NCI-H2227 (cell line): ENCODE measurements around the gene CCDC9B.

Source experiments
- DNase-seq: peaks from one replicate; lab custom pipeline; 2025; ENCODE audit not compliant: unreplicated experiment; lab: John Stamatoyannopoulos, UW

CCDC9B gene

DNA sequence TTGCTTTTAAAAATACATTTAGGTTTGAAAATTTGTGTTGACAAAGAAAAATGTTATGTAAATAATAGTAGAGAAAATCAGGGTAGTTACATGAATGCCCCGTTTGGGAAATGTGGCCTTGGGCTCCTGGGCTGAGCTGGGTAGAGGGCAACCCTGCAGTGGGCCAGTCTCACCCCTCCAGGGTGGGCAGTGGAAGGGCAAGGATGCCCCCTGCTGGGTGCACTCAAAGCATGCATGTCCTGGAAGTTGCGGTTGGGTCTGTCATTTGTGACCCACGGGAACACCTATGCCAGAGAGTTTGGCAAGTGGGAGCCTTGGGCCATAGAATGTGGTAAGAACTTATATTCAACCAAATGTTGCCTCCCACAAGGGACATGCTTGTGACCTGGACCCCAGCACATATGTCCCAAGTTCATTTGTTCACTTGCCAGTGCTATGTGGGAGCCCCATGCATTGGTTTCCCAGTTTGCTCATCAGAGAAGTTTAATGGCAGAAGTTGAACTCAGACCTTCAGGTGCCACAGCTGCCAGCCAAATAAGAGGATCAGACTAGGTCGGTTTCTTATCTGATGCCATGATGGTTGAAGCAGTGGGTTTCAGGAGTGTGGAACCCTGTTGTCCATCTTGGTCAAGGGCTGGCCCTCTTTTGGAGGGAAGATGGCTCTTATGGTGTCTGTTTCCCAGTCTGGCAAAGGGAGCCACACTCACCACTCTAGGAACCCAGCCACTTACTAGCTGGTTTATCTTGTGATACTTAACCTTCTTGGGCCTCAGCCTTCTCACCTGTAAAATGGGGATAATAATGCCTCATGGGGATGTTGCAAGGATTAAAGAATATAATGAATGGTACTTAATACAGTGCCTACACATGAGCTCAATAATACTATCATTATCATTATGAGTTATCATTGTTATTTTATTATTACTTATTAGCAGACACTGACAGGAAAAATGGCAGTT is 30.5 kb downstream of the CCDC9B start:
- peak; percentile 37 for DNase-seq

DNA sequence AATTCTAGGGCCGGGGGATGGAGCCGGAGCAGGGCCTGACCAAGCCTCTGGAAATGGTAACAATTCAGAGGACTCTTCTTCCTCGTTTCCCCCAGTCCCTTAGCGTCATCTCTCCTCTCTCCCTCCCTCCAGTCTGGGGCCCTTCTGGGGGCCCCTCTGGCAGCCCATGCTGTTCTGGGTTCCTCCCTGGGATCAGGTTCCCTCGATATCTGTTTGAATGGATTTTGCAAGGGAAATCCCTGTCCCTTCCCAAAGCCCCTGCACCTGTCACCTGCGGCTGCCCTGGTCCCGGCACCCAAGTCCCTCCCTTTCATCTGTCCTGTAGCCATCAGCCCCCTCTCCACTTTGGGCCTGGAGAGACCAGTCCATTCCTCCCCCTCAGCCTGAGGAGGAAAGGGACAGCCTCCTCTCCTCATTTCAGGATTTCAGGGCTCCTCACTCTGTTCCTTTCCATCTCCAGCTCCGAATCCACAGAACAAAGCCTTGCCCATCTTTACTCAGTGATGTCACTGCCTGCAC is 31.3 kb downstream of the CCDC9B start:
- no peak for DNase-seq

DNA sequence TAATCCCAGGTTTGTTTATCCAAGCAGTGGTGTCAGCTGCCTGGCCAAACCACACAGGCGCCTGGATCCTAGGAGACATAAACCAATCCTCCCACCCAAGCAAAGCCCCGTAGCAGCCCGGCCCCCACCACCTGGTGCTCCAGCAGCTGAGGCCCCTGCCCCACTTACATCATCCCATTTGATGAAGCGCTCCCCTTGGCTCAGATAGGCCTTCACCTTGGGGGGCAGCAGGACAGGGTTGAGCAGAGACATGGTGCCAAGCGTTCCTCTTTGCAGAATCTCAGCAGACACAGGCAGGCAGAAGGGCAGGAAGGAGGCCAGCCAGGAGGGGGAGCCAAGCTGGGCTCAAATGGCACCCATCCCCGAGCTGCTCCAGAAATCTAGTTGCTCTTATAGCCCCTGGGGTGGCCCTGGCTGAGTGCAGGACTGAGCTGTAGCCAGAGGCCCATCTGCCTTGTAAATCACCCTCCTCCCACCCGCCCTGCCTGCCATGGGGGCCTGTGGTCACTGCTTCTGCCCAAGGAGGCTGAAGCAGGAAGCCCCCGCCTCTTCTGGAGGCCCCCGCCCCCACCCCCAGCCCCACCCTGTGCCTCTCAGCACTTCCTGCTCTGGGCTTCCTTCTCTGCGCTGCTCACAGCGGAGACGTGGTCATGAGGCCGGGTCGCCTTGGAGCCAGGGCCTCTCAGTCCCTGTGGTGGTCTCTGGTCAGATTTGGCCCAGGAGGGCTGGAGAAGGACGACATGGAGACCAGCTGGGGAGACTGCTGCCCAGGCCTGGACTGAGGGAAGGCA is 33.1 kb downstream of the CCDC9B start, which contains the start of gene PLCB2:
PLCB2 (minus strand) TSS at position 515 of the 791 bp plus-strand sequence; CDS start at position 252, 263 bp downstream.
- DNase-seq: no peak

DNA sequence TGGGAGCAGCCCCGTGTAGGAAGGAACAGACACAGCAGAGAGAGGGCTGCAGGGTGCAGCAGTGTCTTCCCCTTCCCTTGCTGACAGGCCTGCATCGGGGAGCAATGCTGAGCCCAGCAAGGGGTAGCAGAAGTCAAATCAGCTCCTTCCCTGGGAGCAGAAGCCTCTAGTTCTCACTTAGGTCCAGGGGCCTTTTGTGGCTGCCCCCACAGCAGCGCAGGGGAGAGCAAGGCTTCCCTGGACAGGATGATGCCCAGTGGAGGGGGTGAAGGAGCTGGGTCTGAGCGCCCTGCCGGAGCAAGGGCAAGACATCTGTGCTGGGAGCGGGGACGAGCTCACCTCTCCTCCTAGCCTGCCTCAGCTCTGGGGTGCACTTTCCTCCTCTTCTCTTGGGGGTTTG is 33.8 kb downstream of the CCDC9B start:
- DNase-seq: no peak

DNA sequence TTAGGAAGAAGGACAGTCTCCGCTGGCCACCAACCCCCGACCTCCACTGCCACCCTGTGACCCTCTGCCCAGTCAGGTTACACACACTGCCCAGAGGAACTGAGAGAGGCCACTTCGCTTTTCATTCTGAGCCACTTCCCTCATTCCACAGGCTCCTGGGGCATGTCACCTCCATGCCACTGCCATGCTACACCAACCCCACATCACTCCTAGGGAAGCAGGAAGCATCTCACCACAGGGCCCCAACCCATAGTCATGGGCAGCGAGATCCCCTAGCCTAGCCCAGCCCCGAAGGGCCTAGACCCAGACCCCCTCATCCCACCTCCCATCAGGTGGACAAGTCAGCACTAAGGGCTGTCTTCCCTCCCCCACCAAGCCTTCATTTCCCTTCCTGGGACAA is 34.4 kb downstream of the CCDC9B start:
- DNase-seq: no peak

DNA sequence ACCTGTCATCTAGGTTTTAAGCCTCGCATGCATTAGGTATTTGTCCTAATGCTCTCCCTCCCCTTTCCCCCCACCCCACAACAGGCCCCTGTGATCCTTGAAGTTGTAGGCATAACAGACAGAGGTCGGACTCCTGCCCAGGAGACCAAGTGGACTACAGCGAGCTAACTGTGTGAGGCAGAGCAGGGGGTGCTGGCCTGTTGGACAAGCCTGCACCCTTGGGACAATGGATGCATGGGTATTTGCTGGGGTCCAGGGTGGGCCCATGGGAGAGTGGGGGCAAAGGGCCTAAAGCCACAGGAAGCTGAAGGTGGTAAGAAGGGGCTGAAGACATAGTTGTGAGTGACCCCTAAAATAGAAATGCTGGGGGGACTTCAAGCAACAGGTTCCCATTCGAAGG is 35.5 kb downstream of the CCDC9B start:
- DNase-seq: no peak

DNA sequence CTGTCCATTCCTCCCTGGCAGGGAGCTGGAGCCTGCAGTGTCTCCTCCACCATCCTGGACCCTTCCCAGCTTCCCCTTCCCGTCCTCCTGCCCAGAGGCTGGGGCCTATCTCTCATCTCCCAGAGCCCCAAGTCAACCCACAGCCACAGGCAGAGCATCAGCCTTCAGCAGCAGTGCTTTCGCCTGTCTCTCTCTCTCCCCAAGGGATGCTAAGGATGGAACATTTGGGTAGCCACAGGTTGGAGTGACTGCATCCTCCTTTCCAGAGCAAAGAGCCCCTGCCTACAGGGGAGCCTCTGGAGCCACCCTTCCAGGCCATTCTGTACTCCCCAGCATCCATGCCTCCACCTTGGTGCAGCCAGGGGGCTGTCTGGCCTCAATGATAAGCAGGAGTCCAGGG is 37.2 kb downstream of the CCDC9B start:
- no peak for DNase-seq

DNA sequence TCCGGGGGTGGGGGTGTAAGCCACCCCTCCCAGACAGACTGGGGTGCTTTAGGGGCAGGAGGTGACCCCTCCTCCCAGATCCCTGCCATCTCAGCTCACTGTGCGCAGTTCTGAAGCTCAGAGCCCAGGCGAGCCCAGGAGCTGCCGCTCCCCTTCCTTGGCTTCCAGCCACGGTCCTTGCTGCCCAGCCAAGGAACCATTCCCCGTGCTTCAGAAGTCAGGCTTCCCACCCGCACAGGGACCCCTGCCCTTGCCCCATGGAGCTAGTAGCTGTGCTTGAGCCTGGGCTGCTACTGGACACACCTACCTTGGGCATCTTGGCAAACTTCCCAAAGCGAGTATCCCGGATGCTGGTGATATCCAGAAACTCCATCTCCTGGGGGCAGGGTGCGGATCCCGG is 37.8 kb downstream of the CCDC9B start:
- no peak for DNase-seq

DNA sequence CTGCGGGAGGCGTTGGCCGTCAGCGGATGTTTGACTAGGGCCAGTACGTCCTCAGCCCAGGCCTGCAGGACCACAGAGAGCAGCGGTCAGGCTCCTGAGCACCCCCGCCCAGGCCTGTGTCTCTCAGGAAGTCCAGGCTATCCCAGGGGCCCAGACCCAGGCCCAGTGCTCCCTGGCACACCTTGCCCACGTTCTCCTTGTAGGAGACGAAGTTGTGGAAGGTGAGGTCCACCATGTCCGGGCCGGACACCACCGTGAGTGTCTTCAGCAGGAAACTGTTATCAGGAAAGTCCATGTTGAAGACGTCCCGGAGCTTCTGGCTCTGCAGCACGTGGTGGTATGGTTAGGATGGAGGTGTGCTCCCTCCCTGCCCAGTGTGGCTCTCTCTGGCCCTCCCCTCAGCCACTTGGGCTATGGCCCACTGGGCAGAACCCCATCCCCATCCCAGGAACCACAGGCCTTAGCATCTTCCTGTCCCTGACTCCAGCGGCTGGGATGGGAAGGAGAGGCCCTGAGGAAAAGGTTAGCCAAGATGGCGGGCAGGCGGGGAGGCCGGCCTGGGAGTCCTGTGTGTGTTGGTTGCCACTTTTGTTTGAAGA is 38.4 kb downstream of the CCDC9B start:
- DNase-seq: no peak

DNA sequence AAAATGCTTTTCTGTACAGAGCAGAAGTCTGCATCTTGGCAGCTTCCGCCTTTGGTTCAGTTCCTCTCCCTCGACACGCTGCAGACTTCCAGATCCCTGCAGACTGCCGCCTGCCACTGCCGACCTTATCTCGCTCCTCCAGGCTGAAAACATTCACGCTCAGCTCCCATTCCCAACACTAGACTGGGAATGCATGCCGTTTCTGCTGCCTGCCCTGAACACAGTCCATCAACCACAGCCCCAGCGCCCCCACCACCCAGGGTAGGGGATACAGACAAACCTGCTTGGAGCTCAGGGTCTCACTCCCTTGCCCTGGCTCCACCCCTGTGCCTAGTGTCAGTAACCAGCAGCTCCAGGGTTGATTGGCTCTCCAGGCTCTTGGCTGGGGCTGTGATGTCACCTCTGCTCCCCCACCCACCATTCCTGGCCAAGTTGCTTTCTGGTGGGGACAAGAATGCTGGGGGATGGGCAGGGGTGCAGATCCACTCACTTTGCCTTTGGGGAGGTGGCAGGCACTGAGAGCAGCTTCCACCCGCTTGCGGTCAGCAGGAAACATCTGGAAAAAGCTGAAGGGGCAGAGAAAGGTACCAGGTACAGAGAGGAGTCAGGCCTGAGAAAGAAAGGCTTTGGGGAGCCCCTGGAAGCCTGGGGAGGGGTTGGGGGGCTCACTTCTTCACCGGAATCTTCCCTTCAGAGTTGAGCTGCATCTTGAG is 39.1 kb downstream of the CCDC9B start:
- no peak for DNase-seq

DNA sequence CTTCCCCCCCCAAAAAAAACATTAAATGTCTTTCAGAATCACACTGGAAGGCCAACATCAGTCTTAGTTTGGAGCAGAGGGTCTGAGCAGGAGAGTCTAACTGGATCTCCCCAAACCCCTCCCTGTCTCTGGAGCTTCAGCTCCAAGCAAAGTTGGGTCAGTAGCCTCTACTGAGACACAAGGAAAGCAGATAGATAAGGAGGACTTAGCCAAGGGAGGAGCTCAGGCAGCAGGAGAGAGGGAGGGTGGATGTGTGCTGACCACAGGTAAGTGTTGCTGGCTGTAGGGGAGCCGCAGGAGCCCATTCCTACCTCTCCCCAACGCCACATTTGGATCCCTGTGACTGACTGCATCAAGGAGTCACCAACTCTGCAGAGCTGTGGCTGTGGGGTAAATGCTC is 40.0 kb downstream of the CCDC9B start:
- no peak for DNase-seq

DNA sequence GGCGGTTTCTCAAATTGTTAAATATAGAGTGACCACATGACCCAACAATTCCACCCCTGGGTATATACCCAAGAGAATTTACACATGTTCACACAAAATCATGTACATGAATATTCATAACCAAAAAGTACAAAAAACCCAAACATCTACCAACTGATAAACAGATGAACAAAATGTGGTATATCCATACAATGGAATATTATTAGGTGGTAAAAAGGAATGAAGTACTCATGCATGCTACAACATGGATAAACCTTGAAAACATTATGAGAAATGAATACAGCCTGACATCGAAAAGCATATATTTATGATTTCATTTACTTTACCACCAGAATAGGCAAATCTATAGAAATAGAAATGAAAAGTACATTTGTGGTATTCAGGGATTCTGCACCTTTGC is 40.4 kb downstream of the CCDC9B start:
- no peak for DNase-seq

DNA sequence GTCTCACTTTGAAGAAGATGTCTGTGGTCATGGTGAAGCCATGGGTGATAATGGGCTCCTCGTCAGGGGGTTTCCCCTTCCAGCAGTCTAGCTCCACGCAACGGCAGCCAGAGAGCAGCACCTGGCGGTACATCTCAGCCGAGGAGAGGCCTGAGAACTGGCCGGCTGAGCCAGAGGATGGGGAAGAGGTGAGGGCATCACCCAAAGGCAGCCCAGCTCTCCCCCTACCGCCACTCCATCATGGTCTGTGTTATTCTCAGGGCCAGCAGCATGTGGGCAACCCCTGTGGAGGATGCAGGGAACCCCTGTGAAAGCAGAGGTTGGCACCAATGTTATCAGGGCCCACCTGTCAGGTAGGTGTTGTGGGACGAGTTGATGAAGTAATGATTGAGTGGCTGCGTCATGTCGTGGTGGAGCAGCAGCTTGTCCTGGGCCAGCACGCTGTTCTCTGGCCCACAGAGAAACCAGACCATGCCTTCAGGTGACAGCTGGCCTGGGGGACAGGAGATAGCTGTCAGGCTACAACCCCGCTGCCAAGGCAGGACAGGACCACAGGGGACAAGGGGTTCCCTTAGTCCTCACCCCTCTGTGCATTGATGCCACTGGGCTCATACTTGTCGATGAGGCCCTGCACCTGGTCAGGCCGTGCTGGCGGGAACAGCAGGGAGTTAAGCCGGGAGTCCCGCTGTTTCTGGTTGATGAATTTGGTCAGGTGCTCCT is 42.4 kb downstream of the CCDC9B start:
- DNase-seq: no peak

DNA sequence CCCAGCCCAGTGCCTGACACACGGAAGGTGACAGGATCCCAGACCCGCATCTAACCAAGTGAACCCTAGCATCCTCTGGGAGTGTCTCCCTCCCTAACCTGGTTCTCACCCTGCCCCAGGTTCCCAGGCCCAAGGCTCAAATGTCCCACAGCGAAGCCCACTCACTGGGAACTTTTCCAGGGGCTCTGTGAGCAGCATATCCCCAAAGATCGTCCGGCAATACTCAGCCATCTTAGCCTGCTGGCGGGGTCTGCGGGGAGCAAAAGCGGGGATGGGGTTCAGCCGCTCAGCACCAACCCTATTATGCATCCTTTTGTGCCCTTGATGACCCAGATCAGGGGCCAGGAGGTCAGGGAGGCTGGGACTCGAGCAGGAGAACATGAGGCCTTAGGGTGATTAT is 43.4 kb downstream of the CCDC9B start:
- no peak for DNase-seq

DNA sequence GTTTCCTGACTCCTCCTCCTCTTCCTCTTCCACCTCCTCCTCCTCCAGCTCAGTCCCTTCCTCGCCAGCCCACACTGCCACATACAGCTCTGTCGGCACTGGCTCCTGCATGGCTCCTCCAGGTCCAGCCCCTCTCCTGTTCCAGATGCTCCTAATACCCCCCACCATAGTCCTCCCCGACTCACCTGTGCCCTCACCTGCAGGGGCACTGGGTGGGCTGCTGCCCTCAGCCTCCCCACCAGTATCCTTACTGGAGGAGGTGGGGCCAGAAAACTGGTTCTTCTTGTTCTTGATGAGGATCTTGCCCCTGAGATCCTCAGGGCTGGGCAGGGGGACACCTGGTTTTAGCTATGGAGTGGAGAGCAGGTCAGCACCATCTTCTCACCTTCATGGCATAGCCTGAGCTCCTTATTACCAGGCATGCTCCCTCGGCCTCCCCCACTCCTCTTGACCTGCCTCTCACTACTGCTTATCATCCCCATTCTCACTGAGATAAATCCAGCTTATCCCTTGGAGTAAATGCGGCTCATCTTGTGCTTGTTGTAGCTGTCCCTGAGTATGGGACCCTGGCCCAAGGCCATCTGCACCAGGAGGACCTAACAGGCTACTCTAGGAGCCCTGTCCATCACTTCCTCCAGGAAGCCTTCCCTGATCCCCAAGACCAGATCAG is 44.0 kb downstream of the CCDC9B start:
- no peak for DNase-seq

DNA sequence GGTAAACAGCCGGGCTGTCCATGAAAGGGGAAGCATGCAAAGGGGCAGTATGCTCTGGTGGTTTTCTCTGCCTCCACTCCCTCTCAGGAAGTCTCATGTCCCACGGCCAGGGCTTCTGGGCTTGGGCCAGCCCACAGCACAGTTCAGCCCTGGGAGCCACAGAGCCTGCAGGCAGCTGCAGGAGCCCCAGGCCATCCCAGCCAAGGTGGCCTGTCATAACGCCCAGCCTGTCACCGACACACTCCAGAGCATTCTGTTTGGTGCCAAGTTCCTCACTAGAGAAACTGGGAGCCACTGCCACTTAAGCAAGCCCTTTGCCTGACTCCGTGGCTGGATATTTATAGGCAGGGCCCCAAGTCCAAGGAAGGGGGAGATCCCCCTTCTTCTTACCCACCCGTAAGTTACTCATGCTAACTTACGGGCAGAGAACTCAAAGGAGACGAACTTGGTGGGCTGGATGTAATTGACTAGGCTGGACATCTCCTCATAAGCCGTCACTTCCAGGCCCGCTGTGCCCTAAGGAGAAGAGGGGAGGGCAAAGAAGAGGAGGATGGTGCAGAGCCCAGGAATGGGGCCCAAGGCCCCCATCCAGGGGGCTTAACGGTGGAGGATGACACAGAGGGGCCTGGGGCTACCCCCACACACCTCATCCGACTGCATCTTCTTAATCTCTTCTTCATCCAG is 44.7 kb downstream of the CCDC9B start:
- DNase-seq: no peak

DNA sequence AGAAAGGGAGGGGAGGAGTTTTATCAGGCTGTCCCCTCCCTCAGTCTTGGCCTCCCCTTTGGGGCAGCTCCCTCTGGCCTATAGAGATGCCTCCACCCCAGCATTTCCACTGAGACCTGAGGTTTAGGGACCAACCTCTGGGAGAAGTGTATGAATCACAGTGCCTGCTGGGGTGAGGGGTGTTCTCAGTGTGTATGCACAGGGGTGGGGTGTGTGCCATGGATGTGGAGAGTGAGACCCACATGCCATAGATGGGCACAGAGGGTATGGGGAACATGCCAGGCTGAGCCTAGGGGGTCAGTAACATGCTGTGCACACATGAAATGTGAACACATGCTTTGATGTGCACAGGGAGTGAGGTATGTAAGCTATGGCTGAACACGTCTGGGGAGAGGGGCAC is 45.4 kb downstream of the CCDC9B start:
- DNase-seq: no peak

DNA sequence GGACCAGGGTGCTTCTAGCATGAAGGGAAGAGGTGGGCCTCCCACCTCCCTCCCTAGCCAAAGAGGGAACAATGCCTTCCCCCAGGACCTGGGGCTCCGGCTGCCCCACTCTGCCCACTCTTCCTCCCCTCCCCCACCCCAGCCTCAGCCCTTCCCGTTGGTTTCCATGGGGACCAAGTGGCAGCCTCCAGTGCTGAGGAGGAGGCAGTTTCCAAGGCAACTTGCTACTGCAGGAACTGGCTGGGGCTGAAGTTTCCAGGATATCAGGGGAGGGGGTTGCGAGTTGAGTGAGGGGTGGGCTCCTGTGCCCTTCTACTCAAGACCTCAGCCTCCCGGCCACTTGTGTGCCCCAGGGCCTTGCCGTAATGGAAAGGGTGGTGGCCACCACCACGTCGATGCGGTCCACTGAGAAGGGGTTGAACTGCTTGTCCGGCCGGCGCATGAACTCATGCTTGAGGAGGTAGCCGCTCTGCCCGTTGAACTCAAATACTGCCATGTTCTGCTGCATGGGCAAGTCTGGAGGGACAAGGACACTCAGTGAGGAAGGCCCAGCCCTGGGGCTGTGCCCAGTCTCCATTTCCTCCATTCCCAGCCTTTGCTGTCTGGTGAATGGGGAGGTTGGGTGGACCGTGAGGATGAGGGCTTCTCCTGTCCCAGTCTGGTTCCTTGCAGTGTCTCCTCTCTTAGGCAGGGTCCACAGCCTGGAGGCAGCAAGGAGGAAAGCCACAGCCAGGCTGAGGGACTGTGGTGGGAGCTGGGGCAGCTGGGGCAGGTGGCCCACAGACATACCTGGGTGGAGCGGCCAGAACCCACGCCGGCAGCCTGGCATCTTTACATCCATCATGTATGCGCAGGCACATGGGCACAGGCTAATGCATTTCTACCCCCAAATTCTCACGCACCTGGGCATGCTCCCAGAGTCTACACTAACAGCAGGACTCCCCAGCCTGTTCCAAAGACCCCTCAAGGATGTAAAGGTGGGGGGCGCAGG is 46.5 kb downstream of the CCDC9B start:
- DNase-seq: peak; percentile 69
